ENCODE measurements around the gene CDRT4. TPM values are rescaled to one million over a fixed set of nuclear protein-coding genes. Genes with fewer than 3 reads are reported as not detected.

CDRT4 gene
- total RNA-seq, 1 donor = 3.3 TPM

DNA sequence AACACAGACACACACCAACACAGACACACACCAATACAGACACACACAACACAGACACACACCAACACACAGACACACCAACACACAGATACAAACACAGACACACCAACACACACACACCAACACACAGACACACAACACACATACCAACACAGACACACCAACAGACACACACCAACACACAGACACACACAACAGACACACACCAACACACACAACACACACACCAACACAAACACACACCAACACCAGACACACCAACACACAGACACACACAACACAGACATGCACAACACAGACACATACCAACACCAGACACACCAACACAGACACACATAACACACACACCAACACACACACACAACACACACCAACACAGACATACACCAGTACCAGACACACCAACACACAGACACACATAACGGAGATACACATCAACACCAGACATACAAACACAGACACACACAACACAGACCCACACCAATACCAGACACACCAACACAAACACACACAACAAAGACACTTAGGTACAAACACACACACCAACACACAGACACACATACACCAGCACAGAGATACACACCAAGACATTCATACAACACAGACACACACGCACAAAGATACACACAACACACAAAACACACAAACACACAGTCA is 2.2 kb downstream of the CDRT4 start:
- Histone ChIP-seq H2AFZ (ENCODE audit: low read length) (no peak overlapping the region), H3K4me3 (ENCODE audit: insufficient read depth, low read length) (no peak overlapping the region), H3K79me2 (ENCODE audit: insufficient read depth, low read length) (no peaks in the 10 kb centered on the region), H4K20me1 (ENCODE audit: insufficient read depth, low read length) (no peaks in the 10 kb centered on the region), H3K9me3 (ENCODE audit: low read depth, low read length) (no peaks in the 10 kb centered on the region), H3K36me3 (ENCODE audit: insufficient read depth, low read length) (no peaks in the 10 kb centered on the region), H3K4me1 (ENCODE audit: insufficient read depth, low read length) (peaks cover 32% of the 10 kb centered on the region), H3K27ac (ENCODE audit: low read depth, low read length) (no peak overlapping the region), H3K27me3 (ENCODE audit: insufficient read depth, low read length) (no peaks in the 10 kb centered on the region), H3K4me2 (ENCODE audit: insufficient read depth, low read length) (no peak overlapping the region)
- TF ChIP-seq CTCF (IDR thresholded peaks at IDR 0.05; ENCODE audit: extremely low read depth, low read depth, low read length) = no peak
- no peak for DNase-seq (ENCODE audit: insufficient read length, low spot score, missing footprints)

DNA sequence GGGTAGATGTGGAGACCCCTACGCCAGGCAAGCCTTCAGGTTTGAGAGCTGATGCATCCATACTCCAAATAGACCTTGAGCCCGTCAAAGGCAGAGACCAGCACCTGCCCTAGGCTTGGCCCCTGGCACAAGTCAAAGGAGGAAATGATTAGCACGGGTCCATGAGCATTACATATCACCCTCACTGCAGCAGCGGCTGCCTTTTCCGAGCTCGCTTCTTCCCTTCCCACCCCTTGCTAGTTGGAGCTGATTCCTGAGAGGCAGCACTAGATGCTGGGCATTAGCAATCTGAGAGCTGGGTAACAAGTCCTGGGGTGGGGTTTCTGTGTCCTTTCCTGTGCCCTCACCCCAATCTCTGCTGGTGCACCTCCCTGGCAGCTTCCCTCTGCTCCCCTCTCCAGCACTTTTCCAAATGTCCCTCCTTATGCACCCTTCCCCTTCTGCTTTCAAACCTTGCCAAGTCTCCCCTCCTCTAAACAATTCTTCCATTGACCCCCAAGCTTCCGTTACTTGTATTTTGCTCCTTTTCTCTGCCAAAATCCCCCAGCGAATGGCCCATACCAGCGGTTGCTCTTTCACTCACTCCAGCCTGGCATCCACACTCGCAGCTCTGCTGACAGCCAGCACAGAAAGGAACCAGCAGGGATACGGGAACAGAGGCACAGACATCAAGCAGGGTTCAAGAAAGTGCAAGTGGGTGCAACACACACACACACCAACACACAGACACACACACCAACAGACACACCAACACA is 3.0 kb downstream of the CDRT4 start:
- Histone ChIP-seq H3K36me3 (ENCODE audit: insufficient read depth, low read length) (no peaks in the 10 kb centered on the region), H2AFZ (ENCODE audit: low read length) (no peak overlapping the region), H3K9me3 (ENCODE audit: low read depth, low read length) (no peaks in the 10 kb centered on the region), H3K4me3 (ENCODE audit: insufficient read depth, low read length) (no peak overlapping the region), H4K20me1 (ENCODE audit: insufficient read depth, low read length) (no peaks in the 10 kb centered on the region), H3K4me2 (ENCODE audit: insufficient read depth, low read length) (no peak overlapping the region), H3K27me3 (ENCODE audit: insufficient read depth, low read length) (no peaks in the 10 kb centered on the region), H3K27ac (ENCODE audit: low read depth, low read length) (no peak overlapping the region), H3K79me2 (ENCODE audit: insufficient read depth, low read length) (no peaks in the 10 kb centered on the region), H3K4me1 (ENCODE audit: insufficient read depth, low read length) (peaks cover 24% of the 10 kb centered on the region)
- TF ChIP-seq CTCF (IDR thresholded peaks at IDR 0.05; ENCODE audit: extremely low read depth, low read depth, low read length) = no peak
- peak; percentile 43 for DNase-seq (ENCODE audit: insufficient read length, low spot score, missing footprints)

GRCh38 chr17:15462976-15463772 is 4.2 kb downstream of the CDRT4 start:
- no peak overlapping the region for H2AFZ ChIP-seq (ENCODE audit: low read length)

More at GRCh38 chr17:15462976-15463772, 4.2 kb downstream of the CDRT4 start:
- Histone ChIP-seq H3K4me1 (ENCODE audit: insufficient read depth, low read length) (peaks cover 20% of the 10 kb centered on the region), H3K27ac (ENCODE audit: low read depth, low read length) (peak overlapping the region; percentile 75), H4K20me1 (ENCODE audit: insufficient read depth, low read length) (no peaks in the 10 kb centered on the region), H3K4me2 (ENCODE audit: insufficient read depth, low read length) (peak overlapping the region; percentile 41), H3K27me3 (ENCODE audit: insufficient read depth, low read length) (no peaks in the 10 kb centered on the region), H3K4me3 (ENCODE audit: insufficient read depth, low read length) (no peak overlapping the region), H3K36me3 (ENCODE audit: insufficient read depth, low read length) (no peaks in the 10 kb centered on the region), H3K79me2 (ENCODE audit: insufficient read depth, low read length) (no peaks in the 10 kb centered on the region), H3K9me3 (ENCODE audit: low read depth, low read length) (no peaks in the 10 kb centered on the region)
- no peak for TF ChIP-seq CTCF (IDR thresholded peaks at IDR 0.05; ENCODE audit: extremely low read depth, low read depth, low read length)
- peak; percentile 89 for DNase-seq (ENCODE audit: insufficient read length, low spot score, missing footprints)

Measured in osteoblast (primary cell).